HG03520 (cell line): ENCODE measurements around the gene DCD.

ENCODE experiments used
- ATAC-seq: cut with Tn5 transposase; IDR thresholded peaks from one replicate; pipeline ENCODE4 v1.9.1; 2021; ENCODE audit warnings: mild to moderate bottlenecking, moderate library complexity; ENCODE audit not compliant: unreplicated experiment

The DCD gene

GRCh38 chr12:54608769-54609168 lies 39.4 kb downstream of the DCD start:
- no peak for ATAC-seq

- no peak for ATAC-seq
Observed at GRCh38 chr12:54608156-54608555, 40.0 kb downstream of the DCD start.

DNA sequence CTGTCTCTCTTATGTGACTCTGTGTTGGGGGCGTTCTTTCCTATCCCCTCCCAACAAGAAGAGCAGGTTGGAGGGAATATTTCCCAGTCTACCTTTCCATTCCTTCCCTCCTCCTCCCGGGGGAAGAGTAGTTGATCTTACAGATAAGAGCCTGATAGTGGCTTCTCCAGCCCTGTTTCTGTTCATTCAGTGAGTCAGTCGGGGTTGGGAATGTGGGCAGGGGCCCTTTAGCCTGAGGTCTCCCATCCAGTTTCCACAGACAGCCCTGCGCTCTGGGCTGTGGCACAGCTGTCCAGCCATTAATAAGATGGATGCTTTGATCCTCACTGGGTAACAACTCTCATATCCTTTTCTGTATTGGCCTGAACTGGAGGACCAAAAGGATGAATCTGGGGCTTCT lies 41.6 kb downstream of the DCD start:
- no peak for ATAC-seq

GRCh38 chr12:54605138-54605970 lies 42.8 kb downstream of the DCD start:
- ATAC-seq: no peak

GRCh38 chr12:54604436-54604835 lies 43.7 kb downstream of the DCD start:
- no peak for ATAC-seq

DNA sequence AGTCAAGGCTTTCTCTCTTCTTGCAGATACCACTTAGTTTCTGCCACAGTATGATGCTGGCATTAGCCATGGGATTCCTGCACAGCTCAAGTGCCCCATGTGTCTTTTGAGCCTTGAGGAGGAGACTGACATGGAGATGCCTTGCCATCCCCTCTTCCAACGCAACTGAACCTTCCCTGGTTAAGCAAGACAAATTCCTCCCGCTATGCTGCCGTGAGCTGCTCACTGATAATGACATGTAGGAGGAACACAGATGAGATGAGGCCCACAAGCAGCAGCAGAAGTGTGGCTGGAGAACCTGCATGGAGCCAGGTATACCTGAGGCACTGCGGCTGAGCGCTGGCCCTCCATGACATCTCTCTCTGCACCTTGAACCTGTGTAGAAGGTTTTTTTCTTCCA lies 44.3 kb downstream of the DCD start:
- ATAC-seq: no peak

- ATAC-seq: peak; percentile 78
Observed at GRCh38 chr12:54603173-54603814, 44.9 kb downstream of the DCD start.

GRCh38 chr12:54602661-54603060 lies 45.5 kb downstream of the DCD start:
- no peak for ATAC-seq

GRCh38 chr12:54601841-54602240 lies 46.3 kb downstream of the DCD start:
- ATAC-seq: no peak

GRCh38 chr12:54598970-54599369 lies 49.2 kb downstream of the DCD start:
- no peak for ATAC-seq

DNA sequence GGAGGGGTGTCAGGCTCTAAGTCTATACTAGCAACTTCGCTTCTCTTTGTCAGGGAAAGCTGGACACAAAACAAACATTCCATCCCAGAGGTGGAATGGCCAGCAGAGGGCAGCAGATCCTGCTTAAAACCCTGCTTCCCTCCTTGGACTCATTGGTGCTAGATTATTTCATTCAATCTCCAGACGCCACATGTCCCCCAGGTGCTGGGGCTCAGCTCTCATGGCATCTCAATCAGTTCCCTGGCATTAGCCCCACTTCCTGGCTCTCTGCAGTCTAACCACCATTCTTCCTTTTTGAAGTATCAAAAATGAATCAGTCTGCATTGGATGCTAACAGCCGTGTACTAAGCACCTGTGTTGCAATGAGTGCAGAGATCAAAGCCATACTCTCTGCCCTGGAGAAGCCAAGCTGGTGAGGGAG lies 51.6 kb downstream of the DCD start:
- no peak for ATAC-seq

- no peak for ATAC-seq
Observed at GRCh38 chr12:54595471-54595870, 52.7 kb downstream of the DCD start.
